Measurements from ENCODE around the gene SMYD4.
"Not testable (repeated sequence)": the region's sequence is repeated elsewhere in the genome, so short reads cannot be mapped to it uniquely, and the experiment has no call there.

Gene SMYD4

DNA sequence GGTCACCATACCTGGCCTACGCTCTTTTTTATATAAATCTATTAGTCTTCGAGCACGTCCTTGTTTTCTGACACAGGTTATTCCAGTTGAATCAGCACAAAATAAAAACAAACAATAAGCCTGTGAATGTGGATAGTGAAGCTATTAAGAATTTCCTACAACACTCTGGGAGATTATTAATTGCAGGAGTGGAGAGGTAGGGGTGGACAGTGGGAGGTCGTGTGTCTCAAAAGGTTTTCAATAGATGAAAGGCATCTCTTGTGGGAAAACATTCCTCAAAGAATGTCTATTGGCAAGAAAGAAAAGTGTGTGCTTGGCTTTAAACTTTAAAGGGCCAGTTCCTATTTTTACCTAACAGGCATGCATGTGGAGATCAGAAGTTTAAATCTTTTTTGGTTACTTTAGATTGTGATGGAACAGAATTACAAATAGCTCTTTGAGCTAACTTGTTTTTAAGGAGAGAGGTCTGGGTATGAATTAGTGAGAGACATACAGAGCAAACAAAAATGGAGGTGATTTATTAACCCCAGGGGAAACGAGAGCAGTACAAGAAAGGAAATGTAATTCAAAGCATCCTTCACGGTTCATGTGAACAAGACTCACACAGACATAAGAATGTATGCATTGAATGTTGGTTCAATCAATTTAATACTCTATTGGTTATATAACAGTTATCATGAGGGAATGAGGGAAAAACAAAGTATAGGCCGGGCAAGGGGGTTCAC lies 9.0 kb downstream of the SMYD4 start:
- DNase-seq: no peak

DNA sequence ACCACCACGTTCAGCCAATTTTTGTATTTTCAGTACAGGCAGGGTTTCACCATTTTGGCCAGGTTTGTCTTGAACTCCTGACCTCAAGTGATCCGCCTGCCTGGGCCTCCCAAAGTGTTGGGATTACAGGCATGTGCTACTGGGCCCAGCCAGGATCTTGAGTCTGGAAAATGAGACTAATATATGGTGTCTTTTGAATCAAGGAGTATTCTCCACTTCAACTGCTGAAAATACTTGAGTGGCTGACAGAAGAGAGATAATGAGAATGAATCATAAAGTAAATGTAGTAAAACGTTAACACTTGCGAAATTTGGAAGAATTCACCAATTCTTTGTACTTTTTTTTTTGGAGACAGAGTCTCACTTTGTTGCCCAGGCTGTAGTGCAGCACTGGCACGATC lies 16.6 kb downstream of the SMYD4 start:
- no peak for DNase-seq

DNA sequence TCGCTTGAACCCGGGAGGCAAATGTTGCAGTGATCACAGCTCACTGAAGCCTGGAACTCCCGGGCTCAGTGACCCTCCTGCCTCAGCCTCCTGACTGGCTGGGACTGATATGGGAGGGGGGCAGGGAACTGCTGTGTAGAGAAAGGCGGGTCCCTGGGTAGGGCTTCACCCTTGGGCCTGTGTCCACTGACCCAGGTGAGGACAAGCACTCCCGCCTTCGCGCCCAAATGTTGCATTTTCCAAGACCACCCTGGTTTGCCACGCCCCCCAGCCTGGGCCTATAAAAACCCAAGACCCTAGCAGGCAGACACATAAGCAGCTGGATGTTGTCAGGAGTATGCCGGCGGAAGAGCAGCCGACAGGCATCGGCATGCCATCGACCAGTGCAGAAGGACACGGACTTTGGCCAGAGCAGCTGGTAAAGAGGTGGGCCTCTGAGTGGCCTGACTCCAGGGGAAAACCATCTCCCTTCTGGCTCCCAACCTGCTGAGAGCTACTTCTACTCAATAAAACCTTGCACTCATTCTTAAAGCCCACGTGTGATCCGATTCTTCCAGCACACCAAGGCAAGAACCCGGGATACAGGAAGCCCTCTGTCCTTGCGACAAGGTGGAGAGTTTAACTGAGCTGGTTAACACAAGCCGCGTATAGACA lies 19.1 kb downstream of the SMYD4 start:
- no peak for DNase-seq

DNA sequence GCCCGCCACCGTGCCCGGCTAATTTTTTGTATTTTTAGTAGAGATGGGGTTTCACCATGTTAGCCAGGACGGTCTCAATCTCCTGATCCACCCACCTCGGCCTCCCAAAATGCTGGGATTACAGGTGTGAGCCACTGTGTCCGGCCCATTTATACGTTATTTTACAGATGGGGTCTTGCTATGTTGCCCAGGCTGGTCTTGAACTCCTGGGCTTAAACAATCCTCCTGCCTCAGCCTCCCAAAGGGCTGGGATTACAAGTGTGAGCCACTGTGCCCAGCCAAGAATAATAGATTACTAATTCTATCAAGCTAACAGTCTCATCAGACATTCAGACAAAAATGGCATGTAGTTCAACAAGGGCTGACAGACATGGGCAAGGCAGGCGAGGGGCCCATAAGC lies 19.9 kb downstream of the SMYD4 start:
- DNase-seq: not testable (repeated sequence)

DNA sequence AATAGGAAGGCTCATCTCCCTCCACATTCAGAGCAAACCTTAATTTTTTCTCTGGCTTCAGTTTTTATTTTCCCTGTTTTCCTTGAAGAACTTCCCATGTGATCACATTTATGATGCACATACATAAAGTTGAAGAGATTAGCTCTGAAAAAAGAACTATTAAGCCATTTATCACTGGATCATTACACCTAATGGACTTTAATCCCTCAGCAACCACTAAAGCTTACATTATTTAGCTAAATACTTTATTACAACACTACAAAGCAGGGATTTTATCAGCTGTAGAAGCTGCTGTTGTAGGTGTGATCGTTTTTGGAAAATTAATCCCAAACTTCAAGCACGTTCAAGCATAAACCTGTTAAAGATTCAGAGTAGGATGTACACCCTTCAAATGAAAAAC lies 21.1 kb downstream of the SMYD4 start:
- DNase-seq: no peak

DNA sequence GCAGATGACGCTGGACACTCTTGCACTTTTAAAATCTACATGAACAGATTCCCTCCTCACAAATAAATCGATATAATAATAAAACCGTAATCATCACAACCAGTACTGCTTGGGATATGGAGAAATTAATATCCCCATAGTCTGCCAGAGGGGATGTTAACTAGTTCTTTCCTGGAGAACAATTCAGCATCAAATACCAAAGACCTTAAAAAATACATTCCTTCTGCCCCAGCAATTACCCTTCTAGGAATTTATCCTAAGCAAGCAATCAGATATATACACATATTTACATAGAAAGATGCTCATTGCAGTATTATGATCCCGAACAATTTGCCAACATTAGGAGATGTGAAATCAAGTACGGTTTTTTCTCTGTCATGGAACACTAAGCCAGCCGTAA lies 21.8 kb downstream of the SMYD4 start:
- DNase-seq: no peak

DNA sequence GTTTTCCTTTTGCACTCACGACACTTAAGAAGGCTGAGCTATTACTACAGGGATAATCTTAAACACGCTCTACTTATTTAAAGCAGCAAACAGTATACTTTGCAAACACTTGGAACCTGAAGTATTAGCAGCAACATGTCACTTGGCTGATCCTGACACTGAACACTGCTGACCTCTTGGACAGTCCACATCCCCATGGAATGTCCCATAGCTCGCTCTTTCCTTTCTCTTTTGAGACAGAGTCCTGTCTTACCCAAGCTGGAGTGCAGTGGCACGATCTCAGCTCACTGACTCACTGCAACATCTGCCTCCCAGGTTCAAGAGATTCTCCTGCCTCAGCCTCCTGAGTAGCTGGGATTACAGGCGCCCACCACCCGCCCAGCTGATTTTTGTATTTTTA lies 26.4 kb downstream of the SMYD4 start:
- DNase-seq: no peak

DNA sequence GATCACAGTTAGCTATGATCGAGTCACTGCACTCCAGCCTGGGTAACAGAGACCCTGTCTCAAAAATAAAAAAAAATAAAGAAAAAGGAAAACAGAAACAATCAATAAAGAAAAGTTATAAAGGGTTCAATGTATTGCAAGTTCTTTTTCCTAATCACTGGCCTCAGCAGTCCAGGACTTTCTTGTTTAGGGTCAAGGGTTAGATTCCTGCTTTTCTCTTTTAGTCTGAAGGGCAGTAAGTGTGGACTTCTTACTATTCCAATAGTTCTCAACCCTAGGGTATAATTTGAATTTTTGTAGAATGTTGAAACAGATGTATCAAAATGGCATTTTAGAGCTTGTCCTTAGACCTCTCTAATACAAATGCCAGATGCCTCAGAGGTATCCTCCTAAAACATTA lies 27.3 kb downstream of the SMYD4 start:
- DNase-seq: no peak

DNA sequence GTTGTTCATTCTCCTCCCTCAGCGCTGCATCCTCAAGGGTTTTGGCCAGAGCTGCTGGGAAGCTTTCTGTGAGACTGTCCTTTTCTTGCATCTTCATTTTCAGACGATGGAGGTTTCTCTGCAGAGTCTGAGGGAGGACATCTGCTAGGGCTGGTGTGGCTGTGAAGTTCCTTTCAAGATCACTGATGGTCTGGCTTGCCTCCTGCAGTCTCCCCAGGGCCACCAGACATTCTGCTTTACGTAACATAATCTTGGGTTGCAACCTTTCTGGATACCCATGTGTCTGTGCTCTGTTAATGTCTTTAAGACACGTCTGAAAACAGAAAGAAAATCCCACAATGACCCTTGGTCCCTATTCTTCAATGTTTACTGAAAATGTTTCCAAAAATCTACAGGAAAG lies 29.0 kb downstream of the SMYD4 start:
- no peak for DNase-seq

DNA sequence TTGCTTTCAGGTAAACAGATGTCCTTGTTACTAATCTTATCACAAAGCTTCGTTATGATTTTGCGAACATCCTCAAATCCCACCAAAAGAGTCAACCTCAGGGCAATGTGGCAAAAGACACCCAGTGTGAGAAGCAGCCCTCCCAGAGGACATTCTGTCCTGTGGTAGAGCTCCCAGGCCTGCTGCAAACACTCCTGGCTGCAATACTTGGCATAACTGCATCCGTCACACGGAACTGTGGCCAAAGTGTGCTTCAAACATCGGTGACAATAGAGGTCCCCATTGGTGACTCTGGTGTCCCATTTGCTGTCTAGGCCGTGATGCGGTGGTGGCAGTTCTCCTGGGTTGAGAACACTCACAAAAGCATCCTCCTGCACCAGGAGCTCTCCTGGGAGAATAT lies 29.5 kb downstream of the SMYD4 start:
- no peak for DNase-seq

DNA sequence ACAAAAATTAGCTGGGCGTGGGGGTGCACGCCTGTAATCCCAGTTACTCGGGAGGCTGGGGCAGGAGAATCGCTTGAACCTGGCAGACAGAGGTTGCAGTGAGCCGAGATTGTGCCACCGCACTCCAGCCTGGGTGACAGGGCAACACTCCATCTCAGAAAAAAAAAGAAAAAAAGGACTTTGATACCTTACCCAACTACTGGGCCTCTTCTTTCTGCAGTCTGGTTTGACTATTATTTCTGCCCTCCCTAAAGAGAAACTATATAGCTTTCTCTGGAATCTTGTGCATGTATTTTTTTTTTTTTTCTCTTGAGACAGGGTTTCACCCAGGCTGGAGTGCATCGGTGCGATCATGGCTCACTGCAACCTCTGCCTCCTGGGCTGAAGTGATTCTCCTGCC lies 31.9 kb downstream of the SMYD4 start:
- DNase-seq: not testable (repeated sequence)

DNA sequence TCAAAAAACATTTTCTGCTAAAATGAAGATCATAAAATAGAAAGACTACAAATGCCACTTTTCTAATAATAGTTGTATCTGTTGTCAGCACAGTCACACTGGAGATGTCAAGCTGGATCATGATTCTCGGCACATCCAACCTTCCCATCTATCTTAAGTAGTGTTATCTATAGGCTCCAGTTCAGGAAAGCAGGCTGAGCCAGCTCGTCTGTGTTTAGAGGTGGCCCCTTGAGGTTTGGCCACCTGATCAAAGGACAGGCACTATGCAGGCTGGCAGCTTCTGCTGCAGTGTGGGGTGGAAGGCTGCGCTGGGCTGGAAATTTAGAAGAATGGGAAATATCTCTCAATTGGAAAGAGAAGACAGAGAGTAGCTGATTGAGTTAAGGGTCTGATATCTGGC lies 32.4 kb downstream of the SMYD4 start:
- no peak for DNase-seq

DNA sequence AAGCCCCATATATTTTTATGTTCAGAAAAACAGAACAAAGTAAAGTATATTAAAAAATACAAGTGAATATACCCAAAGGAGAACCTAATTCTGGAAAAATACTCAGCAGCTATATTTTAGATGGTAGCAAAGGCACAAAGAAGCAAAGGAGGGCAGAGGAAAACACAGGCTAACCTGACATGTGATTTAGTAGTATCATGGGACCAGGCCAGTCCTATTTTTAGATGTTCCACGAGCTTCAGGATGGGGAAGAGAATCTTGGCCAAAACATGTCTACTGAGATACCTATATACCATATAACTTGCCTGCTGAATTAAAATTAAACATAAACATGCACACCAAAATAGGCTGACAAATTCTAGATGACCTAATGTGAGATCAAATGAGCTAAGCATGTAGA lies 32.9 kb downstream of the SMYD4 start:
- no peak for DNase-seq

DNA sequence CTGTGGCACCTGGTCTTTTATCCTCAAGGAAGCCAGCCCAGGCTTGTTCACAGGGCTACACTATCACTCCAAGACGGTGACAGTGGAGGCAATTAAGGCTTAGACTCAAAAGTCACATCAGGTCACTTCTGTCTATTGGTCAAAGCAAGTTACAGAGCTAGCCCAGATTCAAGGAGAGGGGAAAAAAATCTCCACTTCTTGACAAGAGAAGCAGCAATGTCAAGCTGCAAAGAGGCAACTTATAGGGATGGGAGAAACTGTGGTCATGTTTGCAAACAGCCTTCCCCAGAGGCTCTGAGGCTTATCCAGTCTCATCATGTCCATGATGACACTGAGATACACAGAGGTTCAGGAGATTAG lies 36.3 kb downstream of the SMYD4 start:
- DNase-seq: no peak

DNA sequence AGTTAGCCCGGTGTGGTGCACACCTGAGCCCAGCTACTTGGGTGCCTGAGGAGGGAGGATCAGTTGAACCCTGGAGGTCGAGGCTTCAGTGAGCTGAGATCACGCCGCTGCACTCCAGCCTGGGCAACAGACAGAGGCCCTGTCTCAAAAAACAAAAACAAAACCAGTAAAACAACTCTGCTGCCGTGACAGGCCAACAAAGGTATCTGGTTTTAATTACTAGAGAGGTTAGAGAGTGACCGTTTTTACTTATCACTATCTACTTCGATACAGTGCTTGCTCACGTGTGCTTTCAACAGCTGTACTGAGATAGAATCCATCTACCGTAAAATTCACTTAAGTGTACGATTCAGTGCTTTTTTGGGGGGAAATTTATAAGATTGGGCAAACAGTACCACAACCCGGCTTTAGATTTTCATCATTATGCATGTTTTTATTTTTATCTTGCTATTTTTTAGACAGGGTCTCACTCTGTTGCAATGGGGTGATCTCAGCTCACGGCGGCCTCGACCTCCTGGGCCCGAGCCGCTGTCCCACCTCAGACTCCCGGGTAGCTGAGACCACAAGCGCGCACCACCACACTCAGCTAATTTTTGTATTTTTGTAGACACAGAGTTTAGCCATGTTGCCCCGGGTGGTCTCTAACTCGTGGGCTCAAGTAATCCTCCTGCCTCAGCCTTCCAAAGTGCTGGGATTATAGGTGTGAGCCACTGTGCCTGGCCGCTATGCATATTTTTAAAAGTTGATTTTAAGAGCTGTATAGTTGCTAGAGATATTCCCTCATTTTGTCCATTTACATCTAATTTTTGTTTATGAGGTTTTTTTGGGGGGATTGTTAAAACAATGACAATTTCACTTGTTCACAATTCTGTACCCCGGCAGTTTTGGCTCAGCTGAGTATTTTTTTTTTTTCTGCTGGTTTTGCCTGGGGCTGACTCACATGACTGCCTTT lies 36.9 kb downstream of the SMYD4 start:
- DNase-seq: no peak

DNA sequence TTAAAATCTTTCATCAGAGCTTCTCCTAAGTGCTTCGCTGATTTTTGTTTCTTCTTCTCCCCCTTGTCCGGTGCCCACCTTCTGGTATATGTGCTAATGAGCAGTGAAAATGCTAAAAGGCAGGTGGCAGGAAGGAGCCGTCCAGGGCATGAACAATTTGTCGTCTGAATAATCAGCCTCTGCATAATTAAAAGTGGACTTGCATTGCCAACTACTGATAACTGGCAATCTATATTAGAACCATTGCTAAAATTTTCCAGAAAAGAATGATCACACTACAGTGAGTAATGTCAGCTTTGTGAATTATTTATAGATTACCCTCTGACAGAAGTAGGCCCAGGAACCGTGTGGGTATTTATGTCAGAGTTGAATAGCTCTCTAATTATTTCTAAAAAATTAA lies 39.8 kb downstream of the SMYD4 start:
- no peak for DNase-seq

DNA sequence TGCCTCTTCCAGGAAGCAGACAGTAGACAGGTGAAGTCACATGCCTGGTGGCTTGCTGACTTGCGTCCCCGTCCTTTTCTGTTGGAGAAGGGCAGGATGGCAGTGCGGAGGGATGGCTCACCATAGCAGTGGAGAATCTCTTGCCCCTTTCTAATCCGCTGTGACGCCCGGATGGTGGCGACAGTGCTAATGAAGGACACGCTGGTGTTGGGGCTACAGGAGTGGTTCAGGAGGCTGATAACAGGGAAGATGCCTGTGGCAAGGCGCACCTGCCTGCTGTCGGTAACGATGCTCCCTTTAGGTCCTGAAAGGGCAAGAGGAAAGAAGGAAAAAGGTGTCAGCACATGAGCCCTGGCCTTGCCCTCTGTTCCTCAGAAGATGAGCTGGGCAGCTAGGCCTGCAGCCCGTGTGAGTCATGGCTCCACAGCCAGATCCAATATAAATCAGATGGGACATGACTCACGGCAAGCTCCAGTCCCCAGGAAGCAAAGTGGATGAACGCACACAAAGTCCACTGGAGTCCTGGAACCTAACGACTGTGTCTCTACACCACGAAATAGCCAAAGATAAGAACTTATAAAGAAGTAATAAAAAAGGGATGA lies 42.3 kb downstream of the SMYD4 start:
- DNase-seq: no peak

DNA sequence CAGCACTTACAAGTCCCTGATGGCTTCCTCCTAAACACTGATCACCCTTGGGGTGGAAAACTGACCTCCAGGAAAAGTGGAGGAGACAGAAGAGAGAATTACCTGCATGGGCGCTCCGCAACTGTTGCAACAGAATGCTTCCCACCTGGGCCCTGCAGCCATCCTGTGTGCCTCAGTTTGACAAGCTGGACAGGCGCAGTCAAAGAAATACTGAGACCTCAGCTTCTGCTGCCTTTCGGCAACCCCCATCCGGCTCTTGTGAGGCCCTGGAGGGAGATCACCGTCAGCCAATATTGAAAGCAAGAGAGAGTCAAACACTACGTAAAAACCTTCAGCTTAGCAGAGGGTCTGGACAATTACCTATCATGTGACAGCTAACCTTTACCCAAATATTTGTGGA lies 43.0 kb downstream of the SMYD4 start:
- DNase-seq: no peak

DNA sequence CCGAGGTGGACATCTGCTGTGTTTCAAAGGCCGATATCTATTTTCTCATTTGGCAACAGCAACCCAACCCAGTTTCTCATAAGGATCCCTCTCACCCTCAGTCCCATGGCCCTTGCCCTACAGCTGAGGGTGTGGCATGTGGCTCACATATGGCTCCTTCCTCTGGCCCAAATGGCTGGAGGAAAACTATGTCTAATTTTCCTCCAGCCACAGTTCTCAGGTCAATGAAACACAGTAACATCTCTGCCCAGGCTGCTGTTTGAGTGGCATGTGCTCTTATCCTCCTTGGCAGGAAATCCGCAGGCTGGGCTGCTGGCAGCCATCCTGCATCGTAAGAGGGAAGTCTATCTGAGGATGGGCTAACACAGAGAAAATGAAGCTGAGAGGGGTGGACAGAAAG lies 43.8 kb downstream of the SMYD4 start:
- DNase-seq: no peak

DNA sequence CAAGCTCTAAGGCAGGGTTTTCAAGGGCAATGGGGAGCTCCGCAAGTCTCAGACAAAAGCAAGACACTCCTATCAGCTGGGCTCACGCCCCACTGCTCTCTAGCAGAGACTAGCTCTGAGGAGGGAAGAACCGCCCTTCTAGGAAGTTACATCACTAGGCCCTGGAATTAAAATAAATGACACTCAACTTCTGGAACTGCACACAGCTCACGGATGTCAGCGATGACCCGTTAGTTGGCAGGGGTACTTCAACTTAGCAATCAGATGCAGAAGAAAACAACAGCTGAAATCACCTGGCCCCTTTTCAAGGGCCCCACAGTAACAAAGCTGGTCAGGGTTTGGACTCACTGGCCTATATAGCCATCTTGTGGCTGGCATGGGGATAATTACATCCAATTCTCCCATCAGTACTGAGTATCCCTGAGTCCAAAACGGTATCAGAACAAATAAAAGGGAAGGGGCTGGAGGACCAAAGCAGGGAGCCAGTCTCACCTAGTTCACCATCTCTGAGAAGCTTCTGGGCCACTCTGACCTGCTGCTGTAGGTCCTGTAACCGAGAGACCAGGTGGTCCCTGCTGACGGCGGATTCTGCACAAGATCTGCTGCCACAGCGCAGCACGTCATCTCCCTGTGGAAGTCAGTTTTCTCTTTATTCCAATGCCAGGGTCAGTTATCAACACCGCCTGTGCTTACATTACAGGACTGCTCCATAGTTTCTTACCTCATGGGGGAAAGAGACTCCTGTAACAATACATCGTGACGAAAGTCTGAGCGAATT lies 45.7 kb downstream of the SMYD4 start:
- DNase-seq: no peak

DNA sequence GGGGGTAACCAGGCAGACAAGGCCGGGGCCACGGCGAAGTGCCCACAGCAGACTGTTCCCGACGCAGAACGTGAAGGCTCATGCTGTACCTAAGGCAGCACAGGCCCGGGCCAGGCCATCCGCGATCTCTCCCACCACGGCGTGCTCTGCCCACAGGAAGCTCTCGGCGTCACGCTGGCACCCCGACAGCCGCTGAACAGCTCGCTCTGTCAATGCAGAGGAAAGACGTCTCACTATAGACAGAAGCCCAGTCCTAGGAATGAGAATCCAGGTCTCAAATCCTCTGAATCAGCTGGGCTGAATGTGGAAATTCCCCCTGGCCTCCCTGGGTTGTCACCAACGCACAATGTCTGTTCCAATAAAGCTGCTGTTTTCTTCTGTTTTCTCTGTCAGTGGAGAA lies 46.4 kb downstream of the SMYD4 start:
- no peak for DNase-seq

DNA sequence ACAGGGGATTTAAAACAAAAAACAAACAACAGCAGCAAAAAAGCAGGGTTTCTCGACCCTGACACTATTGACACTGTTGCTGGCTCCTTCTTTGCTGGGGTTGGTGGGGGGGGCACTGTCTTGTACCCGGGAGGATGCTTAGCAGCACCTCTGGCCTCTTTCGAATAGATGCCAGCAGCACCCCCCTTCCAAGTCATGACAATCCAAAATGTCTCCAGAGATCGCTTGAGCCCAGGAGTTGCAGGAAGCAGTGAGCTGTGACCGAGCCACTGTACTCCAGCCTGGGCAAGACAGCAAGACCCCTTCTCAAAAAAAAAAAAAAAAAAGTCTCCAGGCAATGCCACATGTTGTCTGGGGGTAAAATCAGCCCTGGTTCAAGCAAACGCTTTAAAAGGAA lies 47.5 kb downstream of the SMYD4 start:
- no peak for DNase-seq

All from NCI-H446 treated with DMSO at 0.1 percent for 48 hours (cell line).